Activated CD8-positive, alpha-beta memory T cell treated with anti-CD3 and anti-CD28 coated beads, Interleukin-2, amount 10 ng/mL, durations not matched to agents 7 days and 5 days (primary cell): ENCODE results near the gene CCDC85A. TPM values are rescaled to one million over a fixed set of nuclear protein-coding genes. Genes with fewer than 3 reads are reported as not detected.

ENCODE experiments used
- ATAC-seq: fragments of 150-1000 bp; cut with Tn5 transposase; one replicate; pipeline ENCODE4 v1.10.0; 2021; ENCODE audit warnings: moderate library complexity
- CTCF ChIA-PET: fragments of 350-600 bp; sonication (Branson Sonifier 250); formaldehyde crosslinking; loops from one replicate; lab custom pipeline; 2021; ENCODE audit warnings: antibody characterized with exemption; lab: Charles Lee
- DNase-seq: peaks from one replicate; pipeline ENCODE4 v3.0.0-alpha.2; 2020
- H3K27ac Mint-ChIP-seq: one replicate; pipeline ENCODE4 v1.8.0; 2021; ENCODE audit warnings: mild to moderate bottlenecking, mixed read lengths
- H3K27me3 Mint-ChIP-seq: one replicate; pipeline ENCODE4 v1.8.0; 2021; ENCODE audit warnings: mixed read lengths
- H3K36me3 Mint-ChIP-seq: one replicate; pipeline ENCODE4 v1.8.0; 2021; ENCODE audit warnings: mild to moderate bottlenecking, mixed read lengths
- H3K4me1 Mint-ChIP-seq: one replicate; pipeline ENCODE4 v1.8.0; 2021; ENCODE audit warnings: mixed read lengths
- H3K4me3 Mint-ChIP-seq: one replicate; pipeline ENCODE4 v1.8.0; 2021; ENCODE audit warnings: mild to moderate bottlenecking, moderate library complexity, mixed read lengths
- H3K9me3 Mint-ChIP-seq: one replicate; pipeline ENCODE4 v1.8.0; 2022; ENCODE audit warnings: low read depth, mixed read lengths
- total RNA-seq, 2 experiments: library from RNA; stranded (reverse); gene quantifications; one replicate each; pipeline ENCODE4 v1.2.3, GENCODE V29; 2021

CCDC85A gene
- total RNA-seq, 2 experiments from 2014 or later = not detected

DNA sequence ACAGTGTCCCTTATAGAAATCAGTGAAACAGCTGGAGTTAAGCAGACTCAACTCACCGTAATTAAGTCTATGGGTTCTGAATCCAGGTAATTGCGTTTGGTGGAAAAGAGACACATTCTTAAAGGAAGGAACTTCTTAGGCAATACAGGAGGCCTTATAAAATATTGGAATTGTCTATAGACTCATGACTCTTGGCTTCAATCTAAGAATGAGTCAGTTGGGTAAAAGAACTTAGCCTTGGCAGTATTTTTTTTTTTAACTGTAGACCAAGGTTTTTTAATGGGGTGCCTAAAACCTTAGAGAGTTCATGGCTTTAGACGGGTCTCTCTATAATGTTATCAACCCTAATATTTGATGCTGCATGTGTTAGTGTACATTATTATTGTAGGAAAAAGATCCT, 47.6 kb downstream of the CCDC85A start:
- Mint-ChIP-seq H3K27ac (no peak overlapping the region), H3K4me1 (no peaks in the 10 kb centered on the region), H3K4me3 (no peak overlapping the region), H3K36me3 (no peaks in the 10 kb centered on the region), H3K9me3 (no peaks in the 10 kb centered on the region), H3K27me3 (no peaks in the 10 kb centered on the region)
- ATAC-seq = no peak
- DNase-seq = no peak
- CTCF ChIA-PET = interaction anchor here (1.3 kb wide), 1 partner anchor 48 kb away, joined by 4 read pairs; the partner anchor contains the start of gene CCDC85A

DNA sequence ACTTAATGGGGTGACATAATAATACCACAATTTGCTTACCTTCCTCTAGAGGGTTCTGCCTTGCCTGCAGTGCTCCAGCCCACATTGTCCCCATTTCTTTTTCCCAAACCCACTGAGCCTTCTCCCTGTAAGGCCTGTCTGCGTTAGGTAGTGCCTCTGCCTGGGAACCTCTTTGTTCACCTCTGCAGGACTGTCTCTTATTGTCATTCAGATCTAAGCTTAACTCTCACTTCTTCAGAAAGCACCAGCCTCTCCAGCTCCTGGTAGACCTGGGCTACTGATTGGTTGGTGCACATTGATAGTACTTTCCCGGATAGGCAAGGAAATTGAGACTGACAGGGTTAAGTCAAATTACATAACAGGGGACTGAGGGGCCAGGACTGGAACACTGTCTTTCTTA, 49.1 kb downstream of the CCDC85A start:
- CTCF ChIA-PET = no interaction called here
- Mint-ChIP-seq H3K36me3 (no peaks in the 10 kb centered on the region), H3K4me3 (no peak overlapping the region), H3K27me3 (no peaks in the 10 kb centered on the region), H3K27ac (no peak overlapping the region), H3K9me3 (no peaks in the 10 kb centered on the region), H3K4me1 (no peaks in the 10 kb centered on the region)
- ATAC-seq (no peak), DNase-seq (no peak)

DNA sequence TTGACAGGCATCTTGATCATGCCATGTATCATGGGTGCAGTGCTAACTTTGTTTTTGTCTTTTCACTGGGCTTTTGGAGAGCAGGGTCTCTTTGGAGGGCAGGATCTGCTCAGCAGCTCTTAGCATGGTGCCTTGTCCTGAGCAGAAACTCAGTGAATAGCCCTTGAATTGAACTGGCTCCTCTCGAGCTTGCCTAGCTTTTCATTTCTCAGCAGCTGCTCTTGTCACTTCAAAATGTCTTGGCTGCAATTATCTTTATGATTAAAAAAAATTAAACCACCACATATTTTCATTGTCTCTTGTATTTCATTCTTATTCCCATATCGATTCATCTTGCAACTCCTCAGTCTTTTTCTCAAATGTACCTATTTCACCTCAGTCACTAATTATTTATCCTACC, 50.5 kb downstream of the CCDC85A start:
- H3K4me3 Mint-ChIP-seq = no peak overlapping the region
- no peak overlapping the region for H3K27ac Mint-ChIP-seq
- no peaks in the 10 kb centered on the region for H3K36me3 Mint-ChIP-seq
- ATAC-seq = no peak
- no peaks in the 10 kb centered on the region for H3K9me3 Mint-ChIP-seq
- H3K27me3 Mint-ChIP-seq = no peaks in the 10 kb centered on the region
- no peaks in the 10 kb centered on the region for H3K4me1 Mint-ChIP-seq
- CTCF ChIA-PET = no interaction called here
- no peak for DNase-seq

DNA sequence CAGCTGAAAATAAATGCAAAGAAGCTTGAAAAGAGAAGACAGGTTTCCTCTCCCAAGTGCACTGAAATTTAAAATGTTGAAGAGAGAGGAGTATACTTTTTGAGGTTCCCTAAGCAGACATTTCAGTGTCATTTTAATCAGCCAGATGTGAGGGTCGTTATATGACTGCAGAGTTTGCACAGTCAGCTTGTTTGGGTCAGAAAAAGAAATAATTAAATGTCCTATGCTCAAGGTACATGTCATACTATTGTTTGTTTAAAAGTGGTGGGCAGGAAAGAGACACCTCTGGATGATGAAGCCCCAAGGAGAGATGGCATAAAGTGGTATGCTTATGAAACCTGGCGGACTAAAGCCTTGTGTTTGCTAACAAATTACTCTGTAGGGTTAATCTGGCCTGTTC, 55.2 kb downstream of the CCDC85A start:
- H3K27ac Mint-ChIP-seq = no peak overlapping the region
- ATAC-seq = no peak
- peaks cover 5% of the 10 kb centered on the region for H3K9me3 Mint-ChIP-seq
- CTCF ChIA-PET = no interaction called here
- no peak for DNase-seq
- H3K4me3 Mint-ChIP-seq = no peak overlapping the region
- H3K27me3 Mint-ChIP-seq = no peaks in the 10 kb centered on the region
- H3K36me3 Mint-ChIP-seq = no peaks in the 10 kb centered on the region
- H3K4me1 Mint-ChIP-seq = no peaks in the 10 kb centered on the region

DNA sequence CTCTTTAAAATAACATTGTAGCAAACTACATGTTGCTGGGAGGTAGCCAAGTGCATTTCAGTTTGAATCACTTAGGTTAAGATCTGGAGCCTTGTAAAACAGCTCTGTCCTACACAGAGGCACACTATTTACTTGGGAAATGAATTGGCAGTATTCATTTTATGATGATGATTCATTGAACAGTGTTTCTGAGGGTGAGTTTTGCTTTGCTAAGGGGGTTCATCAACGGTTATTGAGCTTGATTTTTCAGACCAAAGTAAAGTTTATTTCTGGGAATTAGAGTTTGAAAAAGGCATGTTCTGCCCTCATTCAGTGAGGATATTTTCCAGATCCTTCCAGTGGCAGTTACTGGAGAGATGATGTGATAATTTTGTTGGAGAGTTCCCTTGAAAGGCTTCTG, 55.6 kb downstream of the CCDC85A start:
- H3K4me3 Mint-ChIP-seq = no peak overlapping the region
- H3K9me3 Mint-ChIP-seq = peaks cover 5% of the 10 kb centered on the region
- H3K27me3 Mint-ChIP-seq = no peaks in the 10 kb centered on the region
- no peak for DNase-seq
- no peak for ATAC-seq
- no peaks in the 10 kb centered on the region for H3K36me3 Mint-ChIP-seq
- CTCF ChIA-PET = no interaction called here
- no peaks in the 10 kb centered on the region for H3K4me1 Mint-ChIP-seq
- no peak overlapping the region for H3K27ac Mint-ChIP-seq

DNA sequence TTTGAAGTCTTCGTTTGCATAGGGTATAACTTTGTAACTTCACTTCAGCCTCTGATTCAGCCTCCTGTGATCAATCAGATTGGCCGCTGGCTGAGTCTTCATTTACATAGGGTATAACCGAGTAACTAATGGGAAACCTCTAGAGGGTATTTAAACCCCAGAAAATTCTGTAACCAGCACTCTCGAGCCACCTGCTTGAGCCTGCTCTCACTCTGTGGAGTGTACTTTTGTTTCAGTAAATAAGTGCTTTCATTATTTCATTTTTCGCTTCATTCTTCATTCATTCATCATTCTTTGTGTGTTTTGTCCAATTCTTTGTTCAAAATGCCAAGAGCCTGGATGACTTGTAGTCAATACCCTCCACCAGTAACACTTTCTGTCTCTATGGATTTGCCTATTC, 56.4 kb downstream of the CCDC85A start:
- H3K27ac Mint-ChIP-seq = no peak overlapping the region
- H3K4me1 Mint-ChIP-seq = no peaks in the 10 kb centered on the region
- no peak overlapping the region for H3K4me3 Mint-ChIP-seq
- peaks cover 5% of the 10 kb centered on the region for H3K9me3 Mint-ChIP-seq
- ATAC-seq = no peak
- DNase-seq = no peak
- H3K27me3 Mint-ChIP-seq = no peaks in the 10 kb centered on the region
- no peaks in the 10 kb centered on the region for H3K36me3 Mint-ChIP-seq
- CTCF ChIA-PET = no interaction called here

DNA sequence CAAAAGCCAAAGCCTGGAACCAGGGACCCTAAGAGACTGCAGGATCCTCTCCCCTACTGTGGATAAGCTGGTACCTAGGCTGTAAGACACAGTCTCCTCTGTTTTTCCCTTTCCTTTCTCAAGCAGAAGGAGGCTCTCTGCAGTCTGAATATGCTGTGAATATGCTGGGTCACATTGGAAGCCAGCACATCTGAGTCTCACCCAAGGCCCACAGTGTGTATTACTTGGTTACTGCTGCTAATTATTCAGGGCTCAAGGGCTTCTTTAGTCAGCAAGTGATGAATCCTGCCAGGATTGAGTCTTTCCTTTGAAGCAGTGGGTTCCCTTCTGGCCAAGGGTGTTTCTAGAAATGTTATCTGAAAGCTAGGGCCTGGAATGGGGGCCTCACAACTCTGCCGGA, 60.7 kb downstream of the CCDC85A start:
- H3K27me3 Mint-ChIP-seq = no peaks in the 10 kb centered on the region
- H3K4me1 Mint-ChIP-seq = no peaks in the 10 kb centered on the region
- no peaks in the 10 kb centered on the region for H3K36me3 Mint-ChIP-seq
- CTCF ChIA-PET = no interaction called here
- no peak overlapping the region for H3K27ac Mint-ChIP-seq
- ATAC-seq = no peak
- peaks cover 5% of the 10 kb centered on the region for H3K9me3 Mint-ChIP-seq
- no peak for DNase-seq
- no peak overlapping the region for H3K4me3 Mint-ChIP-seq

DNA sequence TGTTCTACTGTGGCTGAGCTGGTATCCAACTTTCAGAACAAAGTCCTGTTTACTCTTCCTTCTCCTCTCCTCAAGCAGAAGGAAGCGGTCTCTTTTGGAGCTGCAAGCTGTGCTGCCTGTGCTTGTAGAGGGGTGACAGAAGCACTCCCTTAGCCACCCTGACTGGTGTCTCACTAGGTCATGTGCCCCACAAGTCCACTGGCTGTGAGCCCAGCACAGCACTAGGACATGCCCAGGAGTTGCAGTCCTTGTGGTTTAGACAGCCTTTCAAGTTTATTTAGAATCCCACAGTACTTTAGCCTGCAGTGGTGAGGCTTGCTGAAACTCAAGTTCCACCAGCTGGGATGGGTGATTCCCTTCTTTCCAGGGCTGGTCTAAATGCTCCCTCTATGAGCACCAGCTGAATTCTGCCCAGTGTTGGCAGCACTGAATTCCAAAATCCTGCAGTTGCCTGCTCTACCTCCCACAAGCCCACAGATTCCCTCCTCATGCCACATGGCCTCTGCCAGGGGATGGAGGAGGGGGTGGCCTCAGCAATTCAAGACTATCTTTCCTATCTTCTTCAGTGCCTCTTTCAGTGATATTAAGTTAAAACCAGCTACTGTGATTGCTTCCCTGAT, 61.2 kb downstream of the CCDC85A start:
- Mint-ChIP-seq H3K36me3 (no peaks in the 10 kb centered on the region), H3K27me3 (no peaks in the 10 kb centered on the region), H3K4me1 (no peaks in the 10 kb centered on the region), H3K27ac (no peak overlapping the region), H3K4me3 (no peak overlapping the region), H3K9me3 (peaks cover 5% of the 10 kb centered on the region)
- CTCF ChIA-PET = no interaction called here
- DNase-seq (no peak), ATAC-seq (no peak)

DNA sequence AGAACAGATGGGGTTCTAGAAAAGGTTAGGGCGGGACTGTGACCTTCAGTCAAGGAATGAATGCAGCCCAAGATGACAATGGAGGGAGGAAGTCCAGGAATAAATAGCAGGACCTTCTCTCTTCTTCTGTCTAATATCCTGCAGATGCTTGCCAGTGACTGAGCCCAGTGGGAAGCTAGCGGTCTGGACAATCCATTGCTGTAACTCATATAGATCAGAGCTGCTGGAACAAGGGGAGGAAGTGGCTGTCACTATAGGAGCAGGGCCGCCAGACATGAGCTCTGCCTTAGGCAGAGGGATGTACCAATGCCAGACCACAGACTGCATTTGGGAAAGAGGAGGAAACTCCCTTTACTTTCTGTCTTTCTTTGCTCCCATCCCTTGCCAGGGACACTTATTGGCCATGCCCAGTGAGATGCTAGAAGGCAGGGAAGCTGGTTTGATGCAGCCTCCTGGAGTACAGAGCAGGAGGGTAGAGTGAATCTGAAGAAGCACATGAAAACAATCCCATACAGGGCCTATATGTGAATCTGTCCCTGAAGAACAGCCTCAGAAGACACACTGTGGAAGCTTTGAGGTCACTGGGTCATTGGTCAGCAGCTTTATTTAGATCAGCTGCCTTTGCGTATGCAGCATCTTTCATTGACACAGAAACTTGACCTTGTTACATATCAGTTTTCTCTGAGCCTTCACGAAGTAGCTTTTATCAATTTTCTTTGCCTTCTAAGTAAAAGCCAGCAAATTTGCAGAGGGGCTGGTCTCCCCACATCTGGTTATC, 65.4 kb downstream of the CCDC85A start:
- no peak overlapping the region for H3K4me3 Mint-ChIP-seq
- DNase-seq (no peak), ATAC-seq (no peak)
- no peaks in the 10 kb centered on the region for H3K27me3 Mint-ChIP-seq
- H3K9me3 Mint-ChIP-seq = peaks cover 4% of the 10 kb centered on the region
- CTCF ChIA-PET = no interaction called here
- no peak overlapping the region for H3K27ac Mint-ChIP-seq
- no peaks in the 10 kb centered on the region for H3K4me1 Mint-ChIP-seq
- H3K36me3 Mint-ChIP-seq = no peaks in the 10 kb centered on the region

DNA sequence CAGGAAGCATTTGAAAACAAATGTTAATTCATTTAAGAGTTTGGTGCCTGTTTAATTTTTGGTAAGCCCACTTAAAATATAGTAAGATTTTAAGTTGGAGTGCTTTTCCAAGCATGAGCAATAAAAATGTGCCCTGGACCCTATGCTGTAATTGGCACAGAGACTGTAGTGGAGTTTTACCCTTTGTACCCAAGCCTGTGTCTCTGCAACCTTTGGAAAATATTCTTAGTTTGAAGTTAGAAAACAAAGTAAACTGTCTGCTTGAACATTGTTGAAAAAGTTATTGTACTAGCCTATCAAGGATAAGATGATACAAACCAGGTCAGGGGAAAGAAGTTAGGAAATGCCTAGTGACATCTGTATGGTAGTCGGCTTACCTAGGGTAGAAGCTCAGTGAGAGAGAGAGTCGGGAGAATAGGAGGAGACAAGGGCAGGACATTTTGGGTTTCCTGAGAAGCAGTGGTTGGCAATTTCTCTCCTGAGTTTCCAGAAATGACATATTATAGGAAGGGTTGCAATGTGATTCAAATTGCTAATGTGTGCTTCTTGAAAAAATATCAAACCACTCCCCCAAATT, 66.5 kb downstream of the CCDC85A start:
- H3K27ac Mint-ChIP-seq = no peak overlapping the region
- CTCF ChIA-PET = no interaction called here
- H3K4me1 Mint-ChIP-seq = no peaks in the 10 kb centered on the region
- no peaks in the 10 kb centered on the region for H3K36me3 Mint-ChIP-seq
- ATAC-seq = no peak
- no peak for DNase-seq
- no peak overlapping the region for H3K4me3 Mint-ChIP-seq
- H3K27me3 Mint-ChIP-seq = no peaks in the 10 kb centered on the region
- peaks cover 4% of the 10 kb centered on the region for H3K9me3 Mint-ChIP-seq

DNA sequence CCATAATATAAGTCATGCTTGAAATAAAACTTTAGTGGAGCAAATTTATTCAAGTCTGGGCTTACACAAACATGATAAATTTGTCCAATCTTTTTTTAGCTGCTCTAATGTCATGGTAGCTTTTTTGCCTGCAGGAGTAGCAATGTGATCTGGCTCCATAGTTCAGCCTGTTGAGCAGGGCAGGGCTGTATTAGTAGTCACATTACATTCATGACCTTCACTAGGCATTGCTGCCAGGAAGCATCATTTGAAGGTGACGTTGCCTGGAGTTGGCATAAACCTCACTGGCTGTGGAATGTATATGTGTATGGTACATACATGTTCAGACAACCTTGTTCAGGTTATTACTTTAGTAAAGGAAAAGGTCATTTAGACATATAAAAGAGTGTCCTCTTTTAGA, 76.6 kb downstream of the CCDC85A start:
- H3K4me1 Mint-ChIP-seq = no peaks in the 10 kb centered on the region
- H3K4me3 Mint-ChIP-seq = no peak overlapping the region
- no peaks in the 10 kb centered on the region for H3K36me3 Mint-ChIP-seq
- DNase-seq (no peak), ATAC-seq (no peak)
- CTCF ChIA-PET = no interaction called here
- no peaks in the 10 kb centered on the region for H3K27me3 Mint-ChIP-seq
- H3K9me3 Mint-ChIP-seq = no peaks in the 10 kb centered on the region
- H3K27ac Mint-ChIP-seq = no peak overlapping the region

DNA sequence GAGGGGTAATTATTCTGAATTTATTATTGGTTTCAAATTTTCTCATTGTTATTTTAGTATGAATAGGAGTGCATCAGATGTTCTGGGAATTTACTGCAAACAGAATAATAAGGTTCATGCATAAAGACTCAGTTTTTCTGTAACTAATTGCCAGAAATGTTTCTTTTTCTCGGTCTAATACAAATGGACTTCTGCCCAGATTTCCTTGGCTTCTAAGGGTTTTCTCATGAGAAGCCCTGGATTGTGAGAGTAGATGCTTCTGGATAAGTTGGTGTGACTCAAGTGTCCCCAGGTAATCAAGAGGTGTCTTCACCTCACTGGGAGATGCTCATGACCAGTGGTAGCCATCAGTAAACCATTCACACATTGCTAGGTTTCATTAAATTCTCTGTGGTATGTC, 78.5 kb downstream of the CCDC85A start:
- DNase-seq (no peak), ATAC-seq (no peak)
- H3K4me3 Mint-ChIP-seq = no peak overlapping the region
- no peak overlapping the region for H3K27ac Mint-ChIP-seq
- H3K27me3 Mint-ChIP-seq = no peaks in the 10 kb centered on the region
- H3K4me1 Mint-ChIP-seq = no peaks in the 10 kb centered on the region
- no peaks in the 10 kb centered on the region for H3K36me3 Mint-ChIP-seq
- CTCF ChIA-PET = no interaction called here
- H3K9me3 Mint-ChIP-seq = no peaks in the 10 kb centered on the region

DNA sequence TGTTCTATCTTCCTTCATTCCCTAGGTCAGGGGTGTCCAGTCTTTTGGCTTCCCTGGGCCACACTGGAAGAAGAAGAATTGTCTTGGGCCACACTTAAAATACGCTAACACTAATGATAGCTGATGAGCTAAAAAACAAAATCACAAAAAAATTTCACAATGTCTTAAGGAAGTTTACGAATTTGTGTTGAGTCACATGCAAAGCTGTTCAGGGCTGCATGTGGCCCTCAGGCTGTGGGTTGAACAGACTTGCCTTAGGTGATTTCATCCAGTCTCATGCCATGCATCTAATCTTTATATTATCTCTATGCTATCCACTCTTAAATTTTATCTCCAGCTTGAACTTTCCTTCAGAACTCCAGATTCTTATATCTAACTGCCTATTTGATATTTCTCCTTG, 80.1 kb downstream of the CCDC85A start:
- no peak overlapping the region for H3K27ac Mint-ChIP-seq
- H3K4me1 Mint-ChIP-seq = no peaks in the 10 kb centered on the region
- no peaks in the 10 kb centered on the region for H3K36me3 Mint-ChIP-seq
- H3K27me3 Mint-ChIP-seq = no peaks in the 10 kb centered on the region
- ATAC-seq (no peak), DNase-seq (no peak)
- CTCF ChIA-PET = no interaction called here
- no peaks in the 10 kb centered on the region for H3K9me3 Mint-ChIP-seq
- no peak overlapping the region for H3K4me3 Mint-ChIP-seq

DNA sequence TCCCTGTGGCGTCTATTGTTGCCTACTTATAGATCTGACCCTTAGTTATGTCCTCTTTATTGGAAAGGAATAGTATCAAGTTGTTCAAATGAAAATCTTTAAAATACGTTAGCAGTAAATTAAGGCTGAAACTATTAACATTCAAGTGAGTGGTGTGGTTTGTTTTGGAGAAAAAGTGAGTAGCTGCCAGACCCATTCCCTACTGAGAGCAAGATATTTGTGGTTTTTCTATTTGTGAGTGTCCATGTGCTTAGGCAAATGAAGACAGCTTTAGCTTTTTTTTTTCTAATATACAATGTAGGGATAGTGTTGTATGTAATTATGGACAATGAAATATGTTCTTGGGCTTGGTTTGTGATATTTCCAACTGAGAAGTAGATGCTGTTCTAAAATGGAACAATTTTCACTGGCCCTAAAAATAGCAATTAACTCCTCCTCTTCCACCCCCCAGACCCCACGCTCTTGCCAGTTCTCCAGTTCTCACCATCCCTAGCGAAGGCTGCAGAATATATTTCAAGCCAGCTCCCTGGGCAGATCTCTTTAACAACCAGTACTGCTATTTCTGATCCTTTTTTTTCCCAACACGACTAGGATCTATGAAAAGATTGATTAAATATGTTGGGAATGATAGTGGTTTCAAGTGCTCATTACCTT, 83.1 kb downstream of the CCDC85A start:
- DNase-seq (no peak), ATAC-seq (no peak)
- Mint-ChIP-seq H3K36me3 (no peaks in the 10 kb centered on the region), H3K4me3 (no peak overlapping the region), H3K27me3 (no peaks in the 10 kb centered on the region), H3K9me3 (no peaks in the 10 kb centered on the region), H3K4me1 (no peaks in the 10 kb centered on the region), H3K27ac (no peak overlapping the region)
- CTCF ChIA-PET = no interaction called here
